GM19463 (cell line): ENCODE measurements around the gene AHNAK.

Source experiments
- ATAC-seq: cut with Tn5 transposase; IDR thresholded peaks from one replicate; pipeline ENCODE4 v1.9.1; 2021; ENCODE audit warnings: mild to moderate bottlenecking, moderate library complexity; ENCODE audit not compliant: unreplicated experiment

Gene AHNAK

GRCh38 chr11:62498031-62498430 lies 48.6 kb downstream of the AHNAK start:
- ATAC-seq, result no peak

- ATAC-seq, result no peak
Observed at GRCh38 chr11:62497132-62497801, 49.3 kb downstream of the AHNAK start.

- ATAC-seq, result no peak
Observed at GRCh38 chr11:62496676-62497075, 49.9 kb downstream of the AHNAK start.

- ATAC-seq, result no peak
Observed at GRCh38 chr11:62494246-62494645, 52.4 kb downstream of the AHNAK start.

GRCh38 chr11:62493801-62494200 lies 52.8 kb downstream of the AHNAK start:
- no peak for ATAC-seq

GRCh38 chr11:62492586-62492985 lies 54.0 kb downstream of the AHNAK start:
- ATAC-seq, result no peak

- ATAC-seq, result no peak
Observed at GRCh38 chr11:62491571-62492329, 54.9 kb downstream of the AHNAK start.

- no peak for ATAC-seq
Observed at GRCh38 chr11:62489204-62489603, 57.4 kb downstream of the AHNAK start.

GRCh38 chr11:62487738-62488551 lies 58.7 kb downstream of the AHNAK start:
- ATAC-seq, result no peak

GRCh38 chr11:62487136-62487535 lies 59.5 kb downstream of the AHNAK start:
- ATAC-seq, result no peak

- no peak for ATAC-seq
Observed at GRCh38 chr11:62484352-62484751, 62.3 kb downstream of the AHNAK start.

GRCh38 chr11:62482753-62483152 lies 63.9 kb downstream of the AHNAK start:
- no peak for ATAC-seq

GRCh38 chr11:62479631-62480201 lies 66.9 kb downstream of the AHNAK start:
- no peak for ATAC-seq

- no peak for ATAC-seq
Observed at GRCh38 chr11:62477927-62478326, 68.7 kb downstream of the AHNAK start.

GRCh38 chr11:62472063-62472884 lies 74.3 kb downstream of the AHNAK start:
- no peak for ATAC-seq

- ATAC-seq, result no peak
Observed at GRCh38 chr11:62471603-62472002, 75.0 kb downstream of the AHNAK start.

- no peak for ATAC-seq
Observed at GRCh38 chr11:62468577-62468976, 78.0 kb downstream of the AHNAK start.

GRCh38 chr11:62466444-62466843 lies 80.2 kb downstream of the AHNAK start:
- ATAC-seq, result no peak

- ATAC-seq, result no peak
Observed at GRCh38 chr11:62464655-62465054, 82.0 kb downstream of the AHNAK start.

- no peak for ATAC-seq
Observed at GRCh38 chr11:62463121-62463542, 83.5 kb downstream of the AHNAK start.
